HL-60 (cell line): ENCODE measurements around the gene BANF2.

Source experiments
- GABPA ChIP-seq: IDR thresholded peaks from 2 replicates; pipeline ENCODE4 v1.6.1; 2012; ENCODE audit warnings: low read depth
- POLR2AphosphoS5 ChIP-seq: IDR thresholded peaks from 2 replicates; pipeline ENCODE4 v1.6.1; 2012; ENCODE audit warnings: low read depth
- REST ChIP-seq: IDR thresholded peaks from 2 replicates; pipeline ENCODE4 v1.6.1; 2012; ENCODE audit warnings: low read depth; ENCODE audit not compliant: insufficient replicate concordance
- TF ChIP-seq, protein P1 (sequence below): IDR thresholded peaks from one replicate; pipeline ENCODE4 v1.5.1; 2011; ENCODE audit warnings: low read length, control low read depth, inconsistent platforms; ENCODE audit not compliant: insufficient read depth

- TF ChIP-seq, protein P1, sequence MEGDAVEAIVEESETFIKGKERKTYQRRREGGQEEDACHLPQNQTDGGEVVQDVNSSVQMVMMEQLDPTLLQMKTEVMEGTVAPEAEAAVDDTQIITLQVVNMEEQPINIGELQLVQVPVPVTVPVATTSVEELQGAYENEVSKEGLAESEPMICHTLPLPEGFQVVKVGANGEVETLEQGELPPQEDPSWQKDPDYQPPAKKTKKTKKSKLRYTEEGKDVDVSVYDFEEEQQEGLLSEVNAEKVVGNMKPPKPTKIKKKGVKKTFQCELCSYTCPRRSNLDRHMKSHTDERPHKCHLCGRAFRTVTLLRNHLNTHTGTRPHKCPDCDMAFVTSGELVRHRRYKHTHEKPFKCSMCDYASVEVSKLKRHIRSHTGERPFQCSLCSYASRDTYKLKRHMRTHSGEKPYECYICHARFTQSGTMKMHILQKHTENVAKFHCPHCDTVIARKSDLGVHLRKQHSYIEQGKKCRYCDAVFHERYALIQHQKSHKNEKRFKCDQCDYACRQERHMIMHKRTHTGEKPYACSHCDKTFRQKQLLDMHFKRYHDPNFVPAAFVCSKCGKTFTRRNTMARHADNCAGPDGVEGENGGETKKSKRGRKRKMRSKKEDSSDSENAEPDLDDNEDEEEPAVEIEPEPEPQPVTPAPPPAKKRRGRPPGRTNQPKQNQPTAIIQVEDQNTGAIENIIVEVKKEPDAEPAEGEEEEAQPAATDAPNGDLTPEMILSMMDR = no peak
- TF ChIP-seq POLR2AphosphoS5 (no peak), GABPA (no peak), REST (no peak)
Observed at GRCh38 chr20:17705916-17706315, 6.2 kb downstream of the BANF2 start.
